Naive thymus-derived CD8-positive, alpha-beta T cell (primary cell): ENCODE data around the gene ARFRP1. TPM values are rescaled to one million over a fixed set of nuclear protein-coding genes. Genes with fewer than 3 reads are reported as not detected.
"Not testable (repeated sequence)": the region's sequence is repeated elsewhere in the genome, so short reads cannot be mapped to it uniquely, and the experiment has no call there.

ENCODE experiments used
- ATAC-seq, 2 donors: fragments of 150-1000 bp; cut with Tn5 transposase in 1 of 2; sonication (Bioruptor Pico), chemical (Tn5 transposase) in 1 of 2; 1 replicate in 1 of 2; 2 replicates in 1 of 2; pipeline ENCODE4 v1.10.0; 2021; ENCODE audit warnings: mild to moderate bottlenecking in 2 of 2, moderate library complexity in 2 of 2
- POLR2A ChIA-PET: fragments of 350-600 bp; sonication (Branson Sonifier 250); formaldehyde crosslinking; loops from one replicate; lab custom pipeline; 2021; ENCODE audit warnings: antibody characterized with exemption; lab: Charles Lee
- DNase-seq, 10 donors: peaks; one replicate each; pipeline versions ENCODE4 v3.0.0 to v3.0.0-alpha.2; 2020 to 2022
- H3K27ac Mint-ChIP-seq, 10 donors: one replicate each; pipeline ENCODE4 v1.8.0; 2020 to 2022; ENCODE audit warnings: mild to moderate bottlenecking in 10 of 10, mixed read lengths in 10 of 10, moderate library complexity in 4 of 10, inconsistent platforms in 1 of 10
- H3K27me3 Mint-ChIP-seq, 5 donors: one replicate each; pipeline ENCODE4 v1.8.0; 2021 to 2022; ENCODE audit warnings: mixed read lengths in 5 of 5
- H3K36me3 Mint-ChIP-seq, 3 donors: one replicate each; pipeline ENCODE4 v1.8.0; 2020 to 2022; ENCODE audit warnings: mixed read lengths in 3 of 3, mild to moderate bottlenecking in 2 of 3, inconsistent platforms in 1 of 3
- H3K4me1 Mint-ChIP-seq, 4 donors: one replicate each; pipeline ENCODE4 v1.8.0; 2021 to 2022; ENCODE audit warnings: mixed read lengths in 4 of 4
- H3K4me3 Mint-ChIP-seq, 10 donors: one replicate each; pipeline ENCODE4 v1.8.0; 2020 to 2022; ENCODE audit warnings: mild to moderate bottlenecking in 10 of 10, mixed read lengths in 10 of 10, moderate library complexity in 6 of 10, inconsistent platforms in 1 of 10
- H3K9me3 Mint-ChIP-seq, 9 donors: one replicate each; pipeline ENCODE4 v1.8.0; 2020 to 2022; ENCODE audit warnings: mixed read lengths in 9 of 9, mild to moderate bottlenecking in 3 of 9, inconsistent platforms in 1 of 9, moderate library complexity in 1 of 9
- polyA plus RNA-seq, 3 donors: library from polyadenylated mRNA; unstranded; fragments of 300-500 nt; fragmentation: Illumina TruSeq; gene quantifications; one replicate each; pipeline ENCODE4 v1.2.3, GENCODE V29; 2021
- total RNA-seq, 8 experiments: library from RNA in 2 of 8; stranded (reverse) in 2 of 8; gene quantifications; one replicate each; pipeline ENCODE4 v1.2.3 and lab custom pipeline; 2021 to 2026

Gene ARFRP1
- total and polyA plus RNA-seq, 5 experiments from 2014 or later: 60.1 to 108 (median 92.1) TPM

DNA sequence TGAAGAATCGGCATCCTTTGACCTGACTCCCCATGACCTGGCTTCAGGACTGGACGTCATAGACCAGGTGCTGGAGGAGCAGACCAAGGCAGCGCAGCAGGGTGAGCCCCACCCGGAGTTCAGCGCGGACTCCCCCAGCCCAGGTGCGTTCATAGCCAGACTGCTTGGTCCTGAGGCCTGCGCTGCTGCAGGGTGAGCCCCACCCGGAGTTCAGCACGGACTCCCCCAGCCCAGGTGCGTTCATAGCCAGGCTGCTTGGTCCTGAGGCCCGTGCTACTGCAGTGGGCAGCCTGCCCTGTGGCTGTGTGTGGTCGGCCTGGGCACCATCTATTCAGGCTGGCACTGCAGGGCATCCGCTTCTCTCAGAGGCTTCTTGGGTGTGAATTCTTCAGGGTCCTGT lies 33.8 kb downstream of the ARFRP1 start:
- ATAC-seq: no peak
- POLR2A ChIA-PET: no interaction called here
- Mint-ChIP-seq H3K4me1 (no peaks in the 10 kb centered on the region), H3K4me3 (no peak overlapping the region), H3K27ac (no peak overlapping the region), H3K9me3 (no peaks in the 10 kb centered on the region), H3K36me3 (peaks cover 0 to 18% (median 2%) of the 10 kb centered on the region in 3 donors), H3K27me3 (peaks cover 0 to 1% (median 0%) of the 10 kb centered on the region in 5 donors)
- DNase-seq: no peak

DNA sequence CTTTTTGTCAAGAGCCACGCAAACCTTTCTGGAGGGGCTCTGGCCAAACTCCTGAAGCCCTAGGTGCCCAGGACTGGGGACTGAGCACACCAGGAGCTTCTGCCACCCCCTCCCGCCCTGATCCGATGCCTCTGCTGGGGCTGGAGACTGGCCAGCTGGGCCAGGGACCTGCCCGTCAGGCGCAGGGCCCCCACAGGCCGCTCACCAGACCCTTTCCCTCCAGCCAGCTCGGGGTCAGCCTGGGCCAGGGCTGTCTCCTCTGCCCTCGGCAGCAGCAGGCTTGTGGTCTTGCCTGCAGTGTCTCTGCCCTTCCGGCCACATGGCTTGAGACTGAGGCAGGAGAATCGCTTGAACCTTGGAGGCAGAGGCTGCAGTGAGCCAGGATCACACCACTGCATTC lies 35.1 kb downstream of the ARFRP1 start:
- DNase-seq (no peak), ATAC-seq (no peak)
- H3K27me3 Mint-ChIP-seq: no peaks in the 10 kb centered on the region
- H3K27ac Mint-ChIP-seq: no peak overlapping the region
- no peaks in the 10 kb centered on the region for H3K9me3 Mint-ChIP-seq
- POLR2A ChIA-PET: interaction anchor here (0.6 kb wide), 2 partner anchors 9 to 176 kb away, joined by 3 to 11 read pairs; no protein-coding TSS in a partner anchor
- peaks cover 0 to 27% (median 6%) of the 10 kb centered on the region in 3 donors for H3K36me3 Mint-ChIP-seq
- no peak overlapping the region for H3K4me3 Mint-ChIP-seq
- H3K4me1 Mint-ChIP-seq: peaks cover 0 to 6% (median 0%) of the 10 kb centered on the region in 4 donors

- POLR2A ChIA-PET, H3K9me3 Mint-ChIP-seq, DNase-seq: not testable (repeated sequence)
Observed at GRCh38 chr20:63671695-63672094, 36.1 kb downstream of the ARFRP1 start.

DNA sequence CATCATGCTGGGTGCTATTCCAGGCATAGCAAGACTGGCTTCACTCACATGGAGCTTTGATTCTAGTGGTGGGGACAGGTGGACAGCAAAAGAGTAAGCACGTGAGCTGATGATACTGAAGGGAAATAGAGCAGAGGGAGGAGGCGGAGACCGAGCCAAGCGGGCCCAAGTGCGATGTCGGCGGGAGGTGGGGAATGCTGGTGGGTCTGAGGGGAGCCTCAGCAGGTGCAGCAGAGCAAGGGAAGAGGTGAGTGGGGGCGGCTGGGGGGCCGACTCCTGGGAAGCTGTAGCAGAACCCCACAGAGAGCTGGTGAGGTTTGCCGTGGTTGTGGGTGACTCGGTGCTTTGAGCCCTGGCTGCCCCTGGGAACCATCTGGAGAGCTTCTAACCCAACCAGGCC lies 39.4 kb downstream of the ARFRP1 start:
- H3K4me1 Mint-ChIP-seq: peaks cover 0 to 6% (median 2%) of the 10 kb centered on the region in 4 donors
- peaks cover 0 to 27% (median 9%) of the 10 kb centered on the region in 3 donors for H3K36me3 Mint-ChIP-seq
- H3K4me3 Mint-ChIP-seq: no peak overlapping the region
- no peaks in the 10 kb centered on the region for H3K9me3 Mint-ChIP-seq
- ATAC-seq (no peak), DNase-seq (no peak)
- POLR2A ChIA-PET: interaction anchor here (0.7 to 1.2 kb wide), 3 partner anchors 10 to 147 kb away, joined by 3 to 4 read pairs (median 3); partner anchors contain the start of gene RTEL1
- no peaks in the 10 kb centered on the region for H3K27me3 Mint-ChIP-seq
- H3K27ac Mint-ChIP-seq: peak overlapping the region in 1 of 10 donors; percentile 89

More at GRCh38 chr20:63671695-63672094, 36.1 kb downstream of the ARFRP1 start:
- H3K36me3 Mint-ChIP-seq: peaks cover 0 to 31% (median 6%) of the 10 kb centered on the region in 3 donors
- H3K4me1 Mint-ChIP-seq, H3K27me3 Mint-ChIP-seq, H3K4me3 Mint-ChIP-seq, H3K27ac Mint-ChIP-seq, ATAC-seq: not testable (repeated sequence)

GRCh38 chr20:63667858-63668257 lies 39.9 kb downstream of the ARFRP1 start:
- ATAC-seq: no peak
- Mint-ChIP-seq H3K36me3 (peaks cover 0 to 27% (median 9%) of the 10 kb centered on the region in 3 donors), H3K4me1 (peaks cover 0 to 6% (median 2%) of the 10 kb centered on the region in 4 donors), H3K27me3 (no peaks in the 10 kb centered on the region), H3K27ac (no peak overlapping the region), H3K9me3 (no peaks in the 10 kb centered on the region), H3K4me3 (no peak overlapping the region)
- POLR2A ChIA-PET: interaction anchor here (0.7 kb wide), 1 partner anchor 44 kb away, joined by 3 read pairs; no protein-coding TSS in a partner anchor
- DNase-seq: no peak

- DNase-seq (no peak), ATAC-seq (no peak)
- H3K9me3 Mint-ChIP-seq: no peaks in the 10 kb centered on the region
- POLR2A ChIA-PET: interaction anchor here (1.0 kb wide), 1 partner anchor 7 kb away, joined by 5 read pairs; no protein-coding TSS in a partner anchor
- H3K27ac Mint-ChIP-seq: peak overlapping the region in 1 of 10 donors; percentile 56
- no peaks in the 10 kb centered on the region for H3K27me3 Mint-ChIP-seq
- no peak overlapping the region for H3K4me3 Mint-ChIP-seq
- H3K4me1 Mint-ChIP-seq: peaks cover 0 to 6% (median 3%) of the 10 kb centered on the region in 4 donors
- peaks cover 0 to 34% (median 12%) of the 10 kb centered on the region in 3 donors for H3K36me3 Mint-ChIP-seq
Observed at GRCh38 chr20:63665708-63666107, 42.1 kb downstream of the ARFRP1 start.

GRCh38 chr20:63664861-63665594 lies 42.7 kb downstream of the ARFRP1 start:
- POLR2A ChIA-PET: no interaction called here
- no peaks in the 10 kb centered on the region for H3K9me3 Mint-ChIP-seq
- H3K27me3 Mint-ChIP-seq: no peaks in the 10 kb centered on the region
- no peak overlapping the region for H3K4me3 Mint-ChIP-seq
- H3K27ac Mint-ChIP-seq: no peak overlapping the region
- H3K4me1 Mint-ChIP-seq: peaks cover 0 to 6% (median 5%) of the 10 kb centered on the region in 4 donors
- no peak for ATAC-seq
- no peak for DNase-seq
- peaks cover 0 to 37% (median 12%) of the 10 kb centered on the region in 3 donors for H3K36me3 Mint-ChIP-seq

DNA sequence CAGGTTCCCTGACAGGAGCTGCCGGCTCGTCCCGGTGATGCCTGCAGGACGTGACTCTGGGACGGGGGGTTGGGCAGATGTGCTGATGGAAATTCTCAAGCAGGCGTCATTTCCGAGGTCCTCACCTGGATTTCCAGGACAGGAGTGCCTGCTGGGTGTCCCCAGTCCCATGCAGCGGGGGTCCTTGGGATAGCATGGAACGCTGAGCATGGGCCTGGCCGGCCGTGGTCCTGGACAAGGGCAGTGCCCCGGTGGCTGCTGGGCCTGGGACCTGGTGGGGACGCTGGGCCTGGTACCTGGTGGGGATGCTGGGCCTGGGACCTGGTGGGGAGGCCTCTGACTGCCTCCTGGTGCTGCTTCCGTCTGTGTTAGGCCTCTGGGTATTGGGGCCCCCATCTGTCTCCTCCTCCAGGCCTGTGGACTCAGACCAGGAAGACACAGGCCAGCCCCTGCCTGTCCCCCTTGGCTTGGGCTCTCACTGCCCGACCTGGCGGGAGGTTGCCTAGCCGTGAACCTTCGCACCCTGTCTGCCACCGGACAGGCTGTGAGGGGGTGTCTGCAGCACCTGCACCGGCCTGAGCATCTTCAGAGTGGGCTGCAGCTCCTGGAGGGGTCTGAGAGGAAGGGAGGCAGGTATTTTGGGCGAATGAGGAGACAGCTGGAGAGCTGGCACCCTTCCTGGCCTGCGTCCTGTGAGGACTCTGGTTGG lies 43.5 kb downstream of the ARFRP1 start:
- Mint-ChIP-seq H3K4me1 (peaks cover 2 to 13% (median 10%) of the 10 kb centered on the region in 4 donors), H3K4me3 (no peak overlapping the region), H3K27me3 (no peaks in the 10 kb centered on the region), H3K27ac (no peak overlapping the region), H3K36me3 (peaks cover 0 to 36% (median 13%) of the 10 kb centered on the region in 3 donors), H3K9me3 (no peaks in the 10 kb centered on the region)
- ATAC-seq: no peak
- DNase-seq: no peak
- POLR2A ChIA-PET: no interaction called here

DNA sequence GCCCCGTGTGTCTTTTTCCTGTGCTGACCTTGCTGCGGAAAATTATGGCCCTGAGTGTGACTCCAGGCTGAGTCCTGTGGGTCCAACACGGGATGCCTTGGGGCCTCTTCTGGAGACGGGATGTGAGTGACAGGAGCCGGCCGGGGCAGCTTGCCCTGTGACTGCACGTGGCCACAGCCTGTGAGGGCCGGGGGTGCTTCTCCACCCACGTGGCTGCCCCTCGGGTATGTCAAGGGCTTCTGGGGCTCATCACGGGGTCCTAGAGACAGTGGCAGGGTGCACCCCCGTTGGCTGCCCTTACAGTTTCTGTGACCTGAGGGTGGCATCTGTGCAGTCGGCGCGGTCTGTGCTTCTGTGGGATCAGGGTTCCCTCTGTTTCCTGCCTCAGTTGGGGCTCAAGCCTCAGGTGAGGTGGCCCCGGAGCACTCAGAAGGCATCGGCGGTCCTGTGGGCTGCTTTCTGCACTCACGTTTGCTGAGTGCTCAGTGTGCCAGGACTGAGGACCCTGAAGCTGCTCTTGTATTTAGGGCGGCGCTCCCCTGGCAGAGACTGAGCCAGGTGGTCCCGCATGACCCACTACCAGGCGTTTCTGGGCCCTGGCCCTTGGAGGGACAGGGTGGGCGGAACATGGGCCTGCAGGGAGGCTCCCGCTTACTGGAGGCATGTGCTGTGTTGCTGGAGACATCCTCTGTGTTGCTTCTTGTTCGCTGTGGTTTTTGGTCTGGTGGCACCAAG lies 44.3 kb downstream of the ARFRP1 start:
- Mint-ChIP-seq H3K4me1 (peaks cover 8 to 21% (median 13%) of the 10 kb centered on the region in 4 donors), H3K27me3 (no peaks in the 10 kb centered on the region), H3K4me3 (no peak overlapping the region), H3K9me3 (no peaks in the 10 kb centered on the region), H3K27ac (no peak overlapping the region), H3K36me3 (peaks cover 0 to 29% (median 13%) of the 10 kb centered on the region in 3 donors)
- no peak for DNase-seq
- ATAC-seq: no peak
- POLR2A ChIA-PET: interaction anchor here (1.0 kb wide), 1 partner anchor 14 kb away, joined by 3 read pairs; no protein-coding TSS in a partner anchor

DNA sequence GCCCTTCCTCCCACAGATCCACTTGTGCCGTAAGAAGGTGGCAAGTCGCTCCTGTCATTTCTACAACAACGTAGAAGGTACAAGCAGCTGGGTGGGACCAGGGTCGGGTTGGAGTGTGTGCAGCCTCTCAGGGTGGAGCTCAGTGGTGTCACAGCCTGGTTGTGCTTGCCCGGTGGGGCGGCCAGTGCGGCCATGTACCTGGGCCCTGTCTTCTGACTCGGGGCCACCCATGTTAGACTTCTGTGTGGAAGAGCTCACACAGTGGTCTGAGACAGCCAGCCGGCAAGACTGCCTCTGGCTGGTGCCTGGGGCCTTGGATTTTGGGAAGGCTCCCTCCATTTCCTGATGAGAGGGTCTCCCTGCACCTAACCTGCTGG lies 45.0 kb downstream of the ARFRP1 start:
- no peak overlapping the region for H3K4me3 Mint-ChIP-seq
- H3K36me3 Mint-ChIP-seq: peaks cover 0 to 23% (median 9%) of the 10 kb centered on the region in 3 donors
- ATAC-seq: no peak
- DNase-seq: no peak
- POLR2A ChIA-PET: interaction anchor here (0.6 to 1.0 kb wide), 2 partner anchors 14 to 205 kb away, joined by 3 read pairs; no protein-coding TSS in a partner anchor
- no peaks in the 10 kb centered on the region for H3K9me3 Mint-ChIP-seq
- H3K27me3 Mint-ChIP-seq: no peaks in the 10 kb centered on the region
- peaks cover 9 to 24% (median 19%) of the 10 kb centered on the region in 4 donors for H3K4me1 Mint-ChIP-seq
- no peak overlapping the region for H3K27ac Mint-ChIP-seq

GRCh38 chr20:63661959-63662812 lies 45.6 kb downstream of the ARFRP1 start:
- H3K27me3 Mint-ChIP-seq: no peaks in the 10 kb centered on the region
- H3K4me3 Mint-ChIP-seq: peak overlapping the region in 1 of 10 donors; percentile 6
- no peak overlapping the region for H3K27ac Mint-ChIP-seq
- H3K36me3 Mint-ChIP-seq: peaks cover 0 to 20% (median 9%) of the 10 kb centered on the region in 3 donors
- DNase-seq (no peak), ATAC-seq (no peak)
- POLR2A ChIA-PET: interaction anchor here (0.6 to 1.1 kb wide), 4 partner anchors 13 to 205 kb away, joined by 3 to 4 read pairs (median 3); partner anchors contain the start of gene PPDPF
- H3K9me3 Mint-ChIP-seq: no peaks in the 10 kb centered on the region
- H3K4me1 Mint-ChIP-seq: peaks cover 9 to 27% (median 22%) of the 10 kb centered on the region in 4 donors
